ENCODE data around the gene GADD45A.

GADD45A gene

DNA sequence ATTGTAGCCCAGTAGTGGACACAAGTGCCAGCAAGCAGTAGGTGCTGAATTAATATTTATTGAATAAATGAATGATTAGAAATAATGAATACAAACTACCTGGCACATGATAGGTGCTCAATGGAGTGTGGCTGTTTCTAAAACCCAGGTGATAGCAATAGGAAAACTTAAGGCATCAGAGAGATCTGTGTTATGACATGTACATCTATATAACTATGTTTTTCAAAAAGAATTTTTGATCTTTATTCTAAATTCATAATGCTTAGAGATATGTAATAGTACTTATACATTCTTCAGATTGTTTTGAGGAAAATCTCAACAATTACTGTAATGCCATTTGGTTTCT is 5.0 kb downstream of the GADD45A start:
- DNase-seq, result no peak

GRCh38 chr1:67690411-67690810 is 5.4 kb downstream of the GADD45A start:
- no peak for DNase-seq

DNA sequence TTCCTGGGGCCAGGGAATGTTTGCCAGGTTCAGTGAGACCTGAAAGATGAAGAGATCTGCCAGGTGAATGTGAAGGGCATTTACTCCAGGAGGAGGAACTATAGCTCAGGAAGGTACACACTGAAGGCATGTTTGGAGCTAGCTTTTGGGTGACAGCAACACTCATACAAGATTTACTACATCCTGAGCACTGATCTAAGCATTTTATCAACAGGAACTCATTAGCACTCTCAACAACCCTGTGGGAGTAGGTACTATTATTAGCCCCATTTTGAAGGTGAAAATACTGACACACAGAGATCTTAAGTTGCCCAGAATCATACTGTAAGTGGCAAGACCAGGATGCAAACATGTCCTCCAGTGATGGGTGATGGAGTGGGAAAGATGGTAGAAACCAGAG is 6.7 kb downstream of the GADD45A start:
- no peak for DNase-seq

DNA sequence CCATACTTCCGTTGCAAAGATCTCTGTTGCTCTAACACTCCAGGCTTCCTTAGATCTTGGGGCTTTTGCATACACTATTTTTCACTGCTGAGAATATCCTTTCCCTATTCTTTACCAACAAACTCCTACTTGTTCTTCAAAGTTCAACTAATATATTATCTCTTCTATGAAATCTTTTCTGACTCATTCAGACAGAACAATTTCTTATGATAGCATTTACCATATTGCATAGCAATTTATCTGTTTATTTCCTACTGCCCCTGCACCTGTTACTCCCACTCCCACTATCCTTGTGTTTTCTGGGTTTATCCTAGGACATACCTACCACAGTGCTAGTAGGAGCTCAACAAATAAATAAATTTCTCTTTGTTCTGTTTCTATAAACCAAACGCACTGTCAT is 11.0 kb downstream of the GADD45A start:
- DNase-seq, result no peak

GRCh38 chr1:67696708-67697107 is 11.7 kb downstream of the GADD45A start:
- no peak for DNase-seq

DNA sequence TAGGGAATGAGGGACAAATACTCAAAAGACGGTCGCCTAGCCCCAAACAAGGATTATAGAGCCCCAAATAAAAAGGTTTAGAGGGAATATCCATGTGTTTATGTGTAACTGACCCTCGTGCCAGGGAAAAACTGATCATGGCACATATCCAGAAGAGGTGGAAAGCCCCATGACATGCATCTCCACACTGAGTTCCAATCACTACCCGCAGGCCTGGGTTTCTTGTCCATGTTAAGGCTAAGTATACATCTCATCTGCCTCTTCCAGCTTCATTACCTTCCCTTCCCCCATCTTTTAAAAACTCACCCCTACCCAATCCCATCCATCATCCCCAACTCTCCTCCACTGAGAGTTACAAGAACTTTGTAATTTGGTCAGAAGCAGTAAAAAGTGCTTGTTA is 15.2 kb downstream of the GADD45A start:
- no peak for DNase-seq

- DNase-seq, result no peak
These were observed 15.8 kb downstream of the GADD45A start for GRCh38 chr1:67700692-67701410.

GRCh38 chr1:67701876-67702275 is 16.9 kb downstream of the GADD45A start:
- DNase-seq, result no peak

- DNase-seq, result no peak
These were observed 19.4 kb downstream of the GADD45A start for GRCh38 chr1:67704351-67704750.

GRCh38 chr1:67705735-67706453 is 20.9 kb downstream of the GADD45A start:
- no peak for DNase-seq

- DNase-seq, result peak; percentile 73
These were observed 23.6 kb downstream of the GADD45A start for GRCh38 chr1:67708606-67709005.

GRCh38 chr1:67710417-67710816 is 25.4 kb downstream of the GADD45A start:
- no peak for DNase-seq

GRCh38 chr1:67711158-67711854 is 26.3 kb downstream of the GADD45A start:
- no peak for DNase-seq

GRCh38 chr1:67711855-67712212 is 26.8 kb downstream of the GADD45A start:
- peak; percentile 72 for DNase-seq

DNA sequence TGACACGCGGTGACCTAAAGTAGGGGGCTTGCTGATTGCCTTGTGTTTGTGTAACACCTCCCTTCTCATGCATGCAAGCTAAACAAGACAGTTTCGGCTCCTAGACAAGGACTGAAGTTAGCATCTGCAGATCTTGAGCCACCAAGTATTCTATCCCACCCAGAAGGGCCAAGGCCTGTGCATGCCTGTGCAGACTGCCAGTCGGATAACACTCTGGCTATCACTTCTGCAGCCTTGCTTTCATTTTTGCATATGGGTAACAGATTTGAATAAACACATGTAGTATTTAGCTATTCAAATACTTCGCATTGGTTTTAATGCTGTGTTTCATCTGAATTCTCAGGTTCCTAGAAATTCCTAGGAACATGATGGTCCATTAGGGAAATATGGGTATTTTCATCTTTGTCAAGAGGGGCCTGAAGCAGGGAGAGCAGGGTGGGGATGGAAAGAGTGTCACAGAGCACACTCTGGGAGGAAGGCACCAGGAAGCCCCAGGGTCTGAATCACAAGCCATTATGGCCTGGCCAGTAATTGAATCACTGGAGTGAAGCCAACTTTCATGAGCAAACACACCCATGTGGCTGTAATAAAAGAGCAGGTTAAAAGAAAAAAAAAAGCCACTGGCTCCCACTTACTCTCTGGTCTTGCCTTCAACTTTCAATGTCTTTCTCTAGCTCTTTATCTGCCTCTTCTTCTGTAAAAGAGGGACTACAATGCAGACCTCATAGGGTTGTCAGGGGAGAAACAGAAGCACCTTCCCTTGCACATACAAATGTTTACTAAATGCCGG is 28.3 kb downstream of the GADD45A start:
- peak; percentile 88 for DNase-seq

DNA sequence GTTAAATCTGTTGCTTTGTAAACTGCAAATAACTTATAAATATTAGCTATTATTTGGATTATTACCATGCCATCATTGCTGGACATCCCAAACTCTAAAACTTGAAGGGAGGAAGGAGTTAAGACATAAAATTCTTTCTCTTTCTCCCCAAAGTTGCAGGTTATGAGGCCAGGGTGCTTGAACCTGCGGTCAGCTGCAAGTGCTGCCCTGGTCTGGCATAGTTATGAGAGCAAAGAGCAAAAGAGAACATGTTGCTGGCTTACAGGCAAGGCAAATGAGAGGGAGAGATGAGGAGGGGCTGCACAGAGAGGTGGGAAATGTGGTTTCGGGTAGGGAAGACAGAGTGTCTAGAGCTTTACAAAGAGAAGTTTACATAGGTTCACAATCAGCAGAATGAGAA is 30.8 kb downstream of the GADD45A start:
- DNase-seq, result no peak

DNA sequence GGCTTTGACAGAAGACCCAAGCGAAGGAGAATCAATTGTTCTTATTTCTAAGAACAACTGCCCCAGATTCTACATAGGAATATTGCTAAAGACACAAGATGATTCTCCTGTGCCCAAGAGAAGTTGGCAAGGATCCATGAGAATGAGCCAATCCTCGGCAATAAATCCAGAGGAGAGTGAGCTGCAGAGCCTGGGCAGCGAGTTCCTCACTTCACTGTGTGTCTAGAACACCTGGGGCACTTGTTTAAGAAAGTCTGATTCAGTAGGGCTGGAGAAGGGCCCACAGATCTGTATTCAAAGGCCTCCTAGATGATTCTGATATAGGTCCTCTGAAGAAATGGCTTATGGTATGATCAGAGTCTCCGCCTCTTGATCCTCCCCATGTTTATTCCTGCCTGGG is 31.8 kb downstream of the GADD45A start:
- DNase-seq, result peak; percentile 22

DNA sequence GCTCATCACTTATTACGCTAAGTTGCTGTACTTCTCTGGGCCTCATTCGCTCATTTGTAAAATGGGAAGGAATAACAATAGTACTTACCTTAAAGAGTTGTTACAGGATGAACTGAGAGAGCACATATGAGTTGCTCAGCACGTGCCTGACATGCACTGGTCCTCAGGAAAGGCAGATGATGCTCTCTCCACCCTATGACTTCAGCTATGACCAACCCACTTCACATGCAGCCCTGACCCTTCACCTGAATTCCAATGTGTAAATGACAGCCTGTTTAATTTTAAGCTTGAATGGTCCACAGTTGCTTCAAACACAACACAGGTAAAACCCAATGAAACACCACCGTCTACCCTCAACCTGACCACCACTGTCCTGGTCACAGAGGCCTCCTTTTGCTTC is 32.9 kb downstream of the GADD45A start:
- DNase-seq, result no peak

- DNase-seq, result no peak
These were observed 34.6 kb downstream of the GADD45A start for GRCh38 chr1:67719329-67720196.

- no peak for DNase-seq
These were observed 36.1 kb downstream of the GADD45A start for GRCh38 chr1:67721112-67721511.

DNA sequence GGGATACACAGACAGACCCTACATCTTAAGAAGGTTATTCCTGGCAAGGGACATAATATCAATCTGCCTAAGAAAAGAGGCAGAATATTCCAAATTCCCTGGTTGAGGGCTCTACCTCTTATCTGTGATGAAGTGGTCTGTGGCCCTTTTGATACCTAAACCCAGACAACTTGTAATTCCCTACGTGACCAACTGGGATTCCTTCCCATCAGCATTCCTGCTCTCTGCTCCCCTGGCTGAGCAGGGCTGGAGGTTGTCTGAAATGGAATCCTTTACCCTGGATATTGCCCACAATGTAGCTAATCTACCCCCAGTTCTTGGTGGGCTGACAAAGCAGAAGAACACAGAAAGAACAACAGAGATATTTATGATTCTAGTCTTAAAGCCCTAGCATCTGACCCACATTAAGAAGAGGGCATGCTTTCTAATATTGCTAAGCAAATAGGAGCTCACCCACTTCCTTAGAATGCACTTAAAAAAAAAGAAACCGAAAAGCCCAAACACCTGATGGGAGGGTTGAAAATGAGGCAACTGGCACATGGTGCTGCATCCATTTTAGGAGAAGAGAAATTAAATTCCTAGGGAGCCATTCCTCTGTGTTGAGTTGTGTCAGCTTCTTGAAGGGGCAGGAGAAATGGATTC is 36.8 kb downstream of the GADD45A start:
- no peak for DNase-seq

All from RPMI8226 (cell line).